HepG2 (cell line): ENCODE data around the gene PIK3R4. TPM values are rescaled to one million over a fixed set of nuclear protein-coding genes. Genes with fewer than 3 reads are reported as not detected.

Experiments
- ATAC-seq: fragments of 200-7000 bp; cut with Tn5 transposase; 3 replicates; pipeline ENCODE4 v1.9.1; 2020; ENCODE audit warnings: mild to moderate bottlenecking, moderate library complexity
- BruUV-seq: library from RNA; stranded (reverse); fragments of 400-500 nt; replicated peaks from 2 replicates; lab custom pipeline; 2021; lab: Mats Ljungman, UMichigan
- CTCF ChIA-PET: fragments of 300-600 bp; formaldehyde crosslinking; extraction: SDS; loops from one replicate; lab custom pipeline; 2021; ENCODE audit warnings: low total read pairs, inconsistent platforms, low intra/inter-chr PET ratio; lab: Yijun Ruan, JAX
- POLR2A ChIA-PET: fragments of 350-600 bp; sonication (Branson Sonifier 250); formaldehyde crosslinking; loops from one replicate; lab custom pipeline; 2020; ENCODE audit warnings: antibody characterized with exemption, inconsistent platforms; lab: Yijun Ruan, JAX
- DNase-seq: peaks from one replicate; pipeline ENCODE4 v3.0.0-alpha.2; 2015; ENCODE audit warnings: low spot score
- FAIRE-seq: peaks from 3 replicates; lab custom pipeline; 2011; peaks lifted over from hg19 to GRCh38; lab: Jason Lieb, UNC
- H2AFZ ChIP-seq: one replicate; pipeline ENCODE4 v1.6.1; 2011; ENCODE audit warnings: low read length, inconsistent platforms
- H3K27ac ChIP-seq: fragments of 300-600 bp; 3 replicates; pipeline ENCODE4 v1.8.0; 2011; ENCODE audit warnings: mixed run types, mild to moderate bottlenecking, mixed read lengths, low read length, inconsistent platforms; ENCODE audit not compliant: insufficient read depth; ENCODE audit errors: extremely low read length
- H3K27me3 ChIP-seq, 2 experiments: fragments of 200-600 bp in 1 of 2; 2 replicates in 1 of 2; 3 replicates in 1 of 2; pipeline versions ENCODE4 v1.6.0 to v1.8.0; 2011; ENCODE audit warnings: low read length in 2 of 2, mild to moderate bottlenecking in 2 of 2, moderate library complexity in 2 of 2, inconsistent platforms in 1 of 2; ENCODE audit not compliant: insufficient read depth in 2 of 2, control insufficient read depth in 1 of 2
- H3K36me3 ChIP-seq, 2 experiments: fragments of 200-600 bp in 1 of 2; replicated peaks in 1 of 2; 2 replicates in 1 of 2; 3 replicates in 1 of 2; pipeline versions ENCODE4 v1.5.1 to v1.8.0; 2011; ENCODE audit warnings: low read length in 2 of 2, inconsistent platforms in 1 of 2; ENCODE audit not compliant: insufficient read depth in 2 of 2, control insufficient read depth in 1 of 2
- H3K4me1 ChIP-seq: 2 replicates; pipeline ENCODE4 v1.5.1; 2012; ENCODE audit warnings: low read length, inconsistent platforms; ENCODE audit not compliant: insufficient read depth
- H3K4me2 ChIP-seq: 2 replicates; pipeline ENCODE4 v1.6.0; 2011; ENCODE audit warnings: low read depth, low read length, inconsistent platforms
- H3K4me3 ChIP-seq, 3 experiments: fragments of 200-600 bp in 1 of 3; sonication (generic), shearing (Covaris generic) in 1 of 3; replicated peaks in 1 of 3; 2 replicates each; pipeline ENCODE4 v1.5.1; 2011 to 2016; ENCODE audit warnings: low read length in 3 of 3, inconsistent platforms in 2 of 3, low read depth in 2 of 3, mild to moderate bottlenecking in 2 of 3, control low read depth in 1 of 3, mixed read lengths in 1 of 3; ENCODE audit not compliant: insufficient read depth in 1 of 3
- H3K79me2 ChIP-seq: one replicate; pipeline ENCODE4 v1.6.1; 2011; ENCODE audit warnings: low read length, inconsistent platforms; ENCODE audit not compliant: insufficient read depth
- H3K9ac ChIP-seq: 2 replicates; pipeline ENCODE4 v1.6.0; 2011; ENCODE audit warnings: mild to moderate bottlenecking, low read depth, low read length, inconsistent platforms; ENCODE audit not compliant: insufficient read depth
- H3K9me3 ChIP-seq: 2 replicates; pipeline ENCODE4 v1.5.1; 2012; ENCODE audit warnings: mild to moderate bottlenecking, low read length
- H4K20me1 ChIP-seq: 2 replicates; pipeline ENCODE4 v1.6.0; 2011; ENCODE audit warnings: inconsistent platforms, mild to moderate bottlenecking, low read length, moderate library complexity; ENCODE audit not compliant: insufficient read depth
- HNRNPK ChIP-seq: fragments of 200-400 bp; formaldehyde crosslinking; IDR thresholded peaks from 2 replicates; pipeline ENCODE4 v1.6.1; 2018; ENCODE audit warnings: low read length, low read depth, moderate library complexity, mild to moderate bottlenecking; ENCODE audit not compliant: poor library complexity, severe bottlenecking
- HOXD1 ChIP-seq: sonication (generic); formaldehyde crosslinking; IDR thresholded peaks from 2 replicates; pipeline ENCODE4 v1.5.0; 2020; ENCODE audit warnings: missing genetic modification reagents
- KLF6 ChIP-seq: IDR thresholded peaks from 2 replicates; pipeline ENCODE4 v1.8.0; 2016; ENCODE audit warnings: missing biosample characterization, missing genetic modification reagents
- ZNF615 ChIP-seq: sonication (generic); formaldehyde crosslinking; IDR thresholded peaks from 2 replicates; pipeline ENCODE4 v1.5.0; 2020; ENCODE audit warnings: mild to moderate bottlenecking, missing genetic modification reagents, borderline replicate concordance
- WGBS: methylation state at CpG from one replicate; pipeline ENCODE4 v1.1.6; 2017; ENCODE audit warnings: low lambda C conversion rate; 5-methylcytosine and 5-hydroxymethylcytosine counted together
- in situ Hi-C: cut with HindIII; loops from 2 replicates; pipeline ENCODE4 v1.10.0; 2017; ENCODE audit warnings: low pct_unique_long_range_greater_than_20kb; ENCODE audit not compliant: extremely low pct_ligation_motif_present
- intact Hi-C: fragments of 100-400 bp; cut with micrococcal nuclease; formaldehyde crosslinking; loops from one replicate; pipeline ENCODE4 v1.10.0; 2022; ENCODE audit not compliant: unreplicated experiment
- polyA plus RNA-seq, 8 experiments: library from polyadenylated mRNA; depleted of rRNA in 3 of 8; stranded (reverse) in 7 of 8; unstranded in 1 of 8; fragments of >200 nt; fragmentation: Illumina TruSeq in 4 of 8; extraction: Trizol in 4 of 8; gene quantifications; 2 replicates each; pipeline versions ENCODE4 v1.2.1 to v1.2.3, GENCODE V29; 2011 to 2016; ENCODE audit warnings: low read depth in 4 of 8, missing spikeins in 1 of 8, mixed read lengths in 1 of 8; ENCODE audit not compliant: insufficient read depth in 1 of 8
- total RNA-seq, 5 experiments: library from RNA; depleted of rRNA; stranded (reverse); fragments of >200 nt; fragmentation: Illumina TruSeq; extraction: Trizol; gene quantifications; 2 replicates each; pipeline ENCODE4 v1.2.3, GENCODE V29; 2016; ENCODE audit warnings: low read depth in 1 of 5
- TF ChIP-seq, protein P1 (sequence below): sonication (generic); formaldehyde crosslinking; IDR thresholded peaks from 2 replicates; pipeline ENCODE4 v1.4.0; 2020; ENCODE audit warnings: low read depth, mild to moderate bottlenecking, missing genetic modification reagents

Gene PIK3R4
- total and polyA plus RNA-seq, 2 of the 13 experiments (the other 11 are each of a cell fraction or from before 2014, with no cell fraction given) = 22.4 to 26.0 TPM

DNA sequence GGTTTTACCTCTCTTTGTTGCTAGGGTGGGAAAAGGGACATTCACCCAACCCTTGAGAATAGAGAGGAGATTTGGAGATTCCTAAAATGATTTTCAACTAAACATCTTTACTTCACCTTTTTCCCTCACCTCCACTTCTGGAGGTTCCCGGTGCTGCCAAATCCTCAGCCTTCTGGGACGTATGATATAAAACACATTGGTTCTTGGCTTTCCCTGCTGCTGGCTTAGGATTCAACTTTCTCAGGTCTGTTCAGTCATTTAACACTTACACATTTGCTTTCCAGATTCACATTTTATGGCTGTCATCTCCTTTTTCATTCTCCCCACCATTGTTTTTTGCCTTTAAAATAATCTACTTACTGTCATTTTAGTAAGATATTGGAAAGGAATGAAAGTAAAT, 106.6 kb downstream of the PIK3R4 start (continued):
- TF ChIP-seq, protein P1, sequence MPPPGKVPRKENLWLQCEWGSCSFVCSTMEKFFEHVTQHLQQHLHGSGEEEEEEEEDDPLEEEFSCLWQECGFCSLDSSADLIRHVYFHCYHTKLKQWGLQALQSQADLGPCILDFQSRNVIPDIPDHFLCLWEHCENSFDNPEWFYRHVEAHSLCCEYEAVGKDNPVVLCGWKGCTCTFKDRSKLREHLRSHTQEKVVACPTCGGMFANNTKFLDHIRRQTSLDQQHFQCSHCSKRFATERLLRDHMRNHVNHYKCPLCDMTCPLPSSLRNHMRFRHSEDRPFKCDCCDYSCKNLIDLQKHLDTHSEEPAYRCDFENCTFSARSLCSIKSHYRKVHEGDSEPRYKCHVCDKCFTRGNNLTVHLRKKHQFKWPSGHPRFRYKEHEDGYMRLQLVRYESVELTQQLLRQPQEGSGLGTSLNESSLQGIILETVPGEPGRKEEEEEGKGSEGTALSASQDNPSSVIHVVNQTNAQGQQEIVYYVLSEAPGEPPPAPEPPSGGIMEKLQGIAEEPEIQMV (CRISPR knock-in tag) = no peak
- no peak for TF ChIP-seq ZNF615 (CRISPR knock-in tag)

DNA sequence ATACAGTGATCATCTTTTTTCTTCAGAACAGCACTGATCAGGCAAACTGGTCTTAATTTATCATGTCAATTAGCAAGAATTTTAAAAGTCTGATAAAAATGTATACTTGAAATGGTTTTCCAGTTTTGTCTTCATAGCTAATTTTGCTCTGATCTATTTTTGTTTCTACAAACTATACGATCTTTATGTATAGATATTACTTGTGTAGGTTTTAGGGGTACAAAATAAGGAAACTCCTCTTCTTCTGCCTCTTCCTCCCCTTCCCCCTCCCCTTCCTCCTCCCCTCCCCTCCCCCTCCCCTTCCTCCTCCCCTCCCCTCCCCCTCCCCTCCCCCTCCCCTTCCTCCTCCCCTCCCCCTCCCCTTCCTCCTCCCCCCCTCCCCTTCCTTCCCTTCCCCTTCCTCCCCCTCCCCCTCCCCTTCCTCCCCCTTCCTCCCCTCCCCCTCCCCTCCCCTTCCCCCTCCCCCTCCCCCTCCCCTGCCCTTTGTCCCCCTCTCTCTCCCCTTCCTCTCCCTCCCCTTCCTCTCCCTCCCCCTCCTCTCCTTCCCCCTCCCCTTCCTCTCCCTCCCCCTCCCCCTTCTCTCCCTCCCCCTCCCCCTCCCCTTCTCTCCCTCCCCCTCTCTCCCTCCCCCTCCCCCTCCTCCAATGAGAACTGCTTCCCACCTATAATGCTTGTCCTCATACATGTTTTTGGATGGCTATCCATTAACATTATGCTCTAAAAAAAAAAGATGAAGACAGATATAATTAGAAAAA, 110.0 kb downstream of the PIK3R4 start:
- no TSS peak for BruUV-seq
- H2AFZ ChIP-seq = no peak overlapping the region
- no peaks in the 10 kb centered on the region for H3K9me3 ChIP-seq
- intact Hi-C loops = no loop called here
- H3K27ac ChIP-seq = no peak overlapping the region
- H4K20me1 ChIP-seq = no peaks in the 10 kb centered on the region
- H3K27me3 ChIP-seq = no peaks in the 10 kb centered on the region
- ATAC-seq (no peak), DNase-seq (no peak), FAIRE-seq (no peak)
- no peak overlapping the region for H3K4me3 ChIP-seq
- ChIA-PET POLR2A (no interaction called here), CTCF (no interaction called here)
- no peak overlapping the region for H3K9ac ChIP-seq
- WGBS = 88% methylated on average over 1 of the region's 1 CpG
- in situ Hi-C loops = no loop called here
- H3K4me2 ChIP-seq = no peak overlapping the region
- no peaks in the 10 kb centered on the region for H3K36me3 ChIP-seq
- TF ChIP-seq KLF6 (CRISPR knock-in tag) (no peak), HNRNPK (peak; percentile 96), HOXD1 (no peak)
- no peaks in the 10 kb centered on the region for H3K79me2 ChIP-seq
- no peaks in the 10 kb centered on the region for H3K4me1 ChIP-seq
